Glomerular endothelial cell (primary cell): ENCODE data around the gene ZNF280B. TPM values are rescaled to one million over a fixed set of nuclear protein-coding genes. Genes with fewer than 3 reads are reported as not detected.

Experiments
- DNase-seq: peaks from one replicate; pipeline ENCODE4 v3.0.0-alpha.2; 2011; ENCODE audit warnings: low read depth, low spot score; ENCODE audit errors: extremely low read depth
- total RNA-seq: library from RNA; depleted of rRNA; stranded (reverse); fragments of >200 nt; gene quantifications from 2 replicates; pipeline ENCODE4 v1.2.3, GENCODE V29; 2015

The ZNF280B gene
- 2.5 TPM in 2 replicates for total RNA-seq

GRCh38 chr22:22508274-22509176, at the start of gene ZNF280B:
ZNF280B (minus strand) TSS chr22:22508742; CDS start chr22:22489398, 19,344 bp downstream.
- no peak for DNase-seq

- no peak for DNase-seq
Observed at GRCh38 chr22:22556995-22557925, 48.7 kb upstream of the ZNF280B start.

GRCh38 chr22:22556578-22556977, 48.0 kb upstream of the ZNF280B start:
- no peak for DNase-seq

- no peak for DNase-seq
Observed at GRCh38 chr22:22555596-22555995, 47.1 kb upstream of the ZNF280B start.

GRCh38 chr22:22554587-22555284, 46.2 kb upstream of the ZNF280B start:
- no peak for DNase-seq

GRCh38 chr22:22553735-22554586, 45.4 kb upstream of the ZNF280B start:
- no peak for DNase-seq

GRCh38 chr22:22553141-22553540, 44.6 kb upstream of the ZNF280B start:
- DNase-seq, result no peak

GRCh38 chr22:22552630-22553029, 44.1 kb upstream of the ZNF280B start:
- DNase-seq, result no peak

- DNase-seq, result no peak
Observed at GRCh38 chr22:22550789-22551434, 42.4 kb upstream of the ZNF280B start.

- DNase-seq, result no peak
Observed at GRCh38 chr22:22548910-22549309, 40.4 kb upstream of the ZNF280B start.

GRCh38 chr22:22548317-22548716, 39.8 kb upstream of the ZNF280B start:
- no peak for DNase-seq

- DNase-seq, result no peak
Observed at GRCh38 chr22:22547692-22548300, 39.3 kb upstream of the ZNF280B start.

GRCh38 chr22:22547226-22547625, 38.7 kb upstream of the ZNF280B start:
- no peak for DNase-seq

- no peak for DNase-seq
Observed at GRCh38 chr22:22546490-22546889, 37.9 kb upstream of the ZNF280B start.

GRCh38 chr22:22545084-22545483, 36.5 kb upstream of the ZNF280B start:
- DNase-seq, result no peak

GRCh38 chr22:22538226-22538989, 29.9 kb upstream of the ZNF280B start:
- DNase-seq, result no peak

- DNase-seq, result no peak
Observed at GRCh38 chr22:22536916-22537315, 28.4 kb upstream of the ZNF280B start.

GRCh38 chr22:22536515-22536914, 28.0 kb upstream of the ZNF280B start:
- DNase-seq, result no peak
